Measurements from ENCODE around the gene SYTL1. TPM values are rescaled to one million over a fixed set of nuclear protein-coding genes. Genes with fewer than 3 reads are reported as not detected.

SYTL1 gene
- total and polyA plus RNA-seq, 9 of the 15 experiments (the other 6 are each of a cell fraction or from before 2014, with no cell fraction given), result 0.04 to 9.3 (median 1.7) TPM

DNA sequence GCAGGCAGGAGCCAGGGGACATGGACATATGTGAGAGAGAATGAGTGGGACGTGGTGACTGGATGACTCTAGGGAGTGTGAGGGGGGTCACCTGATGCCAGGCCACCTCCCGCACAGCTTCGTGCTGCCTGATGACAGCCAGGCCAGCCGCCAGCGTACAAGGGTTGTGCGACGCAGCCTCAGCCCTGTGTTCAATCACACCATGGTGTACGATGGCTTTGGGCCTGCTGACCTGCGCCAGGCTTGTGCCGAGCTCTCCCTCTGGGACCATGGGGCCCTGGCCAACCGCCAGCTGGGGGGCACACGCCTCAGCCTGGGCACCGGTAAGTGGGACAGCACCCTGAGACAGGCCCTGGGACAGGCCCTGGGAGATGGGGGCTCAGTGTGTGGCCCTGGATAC lies 11.3 kb downstream of the SYTL1 start:
- no peak overlapping the region for H3K27ac ChIP-seq (ENCODE audit: extremely low read depth, low read depth, low read length)
- intact Hi-C loops (cut with micrococcal nuclease) (no loop called here), in situ Hi-C loops (cut with MboI) (no loop called here)
- no peak for DNase-seq (ENCODE audit: extremely low read depth in 1 of 4, low spot score in 3 of 4)
- H2AFZ ChIP-seq (ENCODE audit: low read depth, low read length), result no peak overlapping the region
- no TSS peak for BruUV-seq (replicated peaks)
- POLR2A ChIA-PET, result interaction anchor here (0.6 to 4.4 kb wide), 8 partner anchors 11 to 53 kb away, joined by 3 to 19 read pairs (median 3); partner anchors contain the start of gene MAP3K6
- TF ChIP-seq TAL1 (IDR thresholded peaks at IDR 0.05) (no peak), SREBF1 (IDR thresholded peaks at IDR 0.05; ENCODE audit: borderline replicate concordance, low read depth, low read length) (no peak), ZNF507 (tag; conservative IDR thresholded peaks at IDR 0.05) (no peak), RBFOX2 (IDR thresholded peaks at IDR 0.05; ENCODE audit: low read depth, low read length) (peak; percentile 18; the same call in 1 of the 2 replicates), ETS2 (tag; IDR thresholded peaks at IDR 0.05; ENCODE audit: borderline replicate concordance, poor library complexity, severe bottlenecking) (no peak), ZBTB33 (CRISPR knock-in tag; IDR thresholded peaks at IDR 0.05) (0 out of 2 replicates have a peak, but pooled peaks have one; percentile 12), POLR2G (IDR thresholded peaks at IDR 0.05; ENCODE audit: low read depth, low read length) (peak; percentile 28; the same call in 1 of the 2 replicates), THRA (IDR thresholded peaks at IDR 0.05) (no peak), MXI1 (IDR thresholded peaks at IDR 0.05; ENCODE audit: low read depth, low read length) (no peak), GATA2 (CRISPR knock-in tag; IDR thresholded peaks at IDR 0.05) (no peak), BCL6 (CRISPR knock-in tag; IDR thresholded peaks at IDR 0.05) (no peak), ARID2 (IDR thresholded peaks at IDR 0.05) (no peak), PHB (CRISPR knock-in tag; IDR thresholded peaks at IDR 0.05) (no peak)
- H3K4me1 ChIP-seq (replicated peaks in 1 of 2; ENCODE audit: control insufficient read depth in 2 of 2, insufficient read depth in 2 of 2, low read length in 2 of 2), result peaks cover 22 to 59% of the 10 kb centered on the region in 2 experiments
- no peak for ATAC-seq
- peak overlapping the region in 1 of 2 experiments; percentile 56; a peak in 2 of 4 replicates for H3K9ac ChIP-seq (ENCODE audit: insufficient read depth in 1 of 2, low read depth in 2 of 2, low read length in 2 of 2)
- CTCF ChIA-PET (ENCODE audit: low intra/inter-chr PET ratio), result no interaction called here
- H3K9me3 ChIP-seq (replicated peaks; ENCODE audit: control insufficient read depth, insufficient read depth, low read depth, low read length), result no peaks in the 10 kb centered on the region
- 77% methylated on average over 12 of the region's 13 CpGs for WGBS (ENCODE audit: insufficient coverage, low coverage, missing lambda C conversion rate)
- no peak for FAIRE-seq
- H3K36me3 ChIP-seq (ENCODE audit: control insufficient read depth, insufficient read depth, low read length), result peaks cover 10% of the 10 kb centered on the region; the same call in 2 of the 3 replicates
- no peaks in the 10 kb centered on the region for H3K27me3 ChIP-seq (ENCODE audit: control insufficient read depth in 2 of 2, insufficient read depth in 2 of 2, low read length in 2 of 2)
- no peaks in the 10 kb centered on the region for H4K20me1 ChIP-seq (replicated peaks; ENCODE audit: control insufficient read depth, insufficient read depth, low read length)
- H3K79me2 ChIP-seq (ENCODE audit: control insufficient read depth, insufficient read depth, low read length), result no peaks in the 10 kb centered on the region
- no peak overlapping the region for H3K4me3 ChIP-seq
- H3K4me2 ChIP-seq (ENCODE audit: insufficient read depth, low read length), result no peak overlapping the region
- H3K9me1 ChIP-seq (ENCODE audit: control insufficient read depth, insufficient read depth, low read length), result no peaks in the 10 kb centered on the region

Data from K562 (cell line).